Heart left ventricle (tissue), 13 donors: ENCODE measurements around the gene RREB1.

Source experiments
- CTCF ChIP-seq, 12 donors: fragments of 200-600 bp; sonication (generic) in 4 of 12; IDR thresholded peaks; one replicate each; pipeline versions ENCODE4 v1.5.0 to v1.8.0; 2018 to 2022; ENCODE audit warnings: antibody characterized with exemption in 12 of 12, mild to moderate bottlenecking in 5 of 12
- POLR2A ChIP-seq, 2 donors: fragments of 450-650 bp; IDR thresholded peaks; one replicate each; pipeline ENCODE4 v1.6.1; 2017; ENCODE audit warnings: antibody characterized with exemption in 2 of 2, mild to moderate bottlenecking in 2 of 2, moderate library complexity in 2 of 2
- donor health status: ischemic (EF 13 %, LVEDD 7.1; RV severe dilation, severe dysfunction).
- donor health status: DM: no; HTN: yes; CAD: no.
- donor health status: DM: no; HTN: no; CAD: no.
- donor health status: ischemic (EF 25% LVEDD 6.9; RV normal size, moderate dysfunction).
- donor health status: ischemic (EF 25% LVEDD 5.7; RV mildly dilated, moderate dysfunction).
- donor health status: ischemic (EF 35%, LVEDD 5.7; RV mildly dilated, moderate dysfunction).
- donor health status: nonischemic (EF 11% LVEDD 7.7; RV severe dilation, severe dysfunction).
- donor health status: DM: yes; HTN: yes; CAD: no.
- donor health status: PGD.
- donor health status: ischemic (EF 29% LVEDD 5.4; RV normal size, mild dysfunction).
- donor health status: nonischemic (EF 23%, LVEDD 6.1; RV moderate dilation, normal function).

DNA sequence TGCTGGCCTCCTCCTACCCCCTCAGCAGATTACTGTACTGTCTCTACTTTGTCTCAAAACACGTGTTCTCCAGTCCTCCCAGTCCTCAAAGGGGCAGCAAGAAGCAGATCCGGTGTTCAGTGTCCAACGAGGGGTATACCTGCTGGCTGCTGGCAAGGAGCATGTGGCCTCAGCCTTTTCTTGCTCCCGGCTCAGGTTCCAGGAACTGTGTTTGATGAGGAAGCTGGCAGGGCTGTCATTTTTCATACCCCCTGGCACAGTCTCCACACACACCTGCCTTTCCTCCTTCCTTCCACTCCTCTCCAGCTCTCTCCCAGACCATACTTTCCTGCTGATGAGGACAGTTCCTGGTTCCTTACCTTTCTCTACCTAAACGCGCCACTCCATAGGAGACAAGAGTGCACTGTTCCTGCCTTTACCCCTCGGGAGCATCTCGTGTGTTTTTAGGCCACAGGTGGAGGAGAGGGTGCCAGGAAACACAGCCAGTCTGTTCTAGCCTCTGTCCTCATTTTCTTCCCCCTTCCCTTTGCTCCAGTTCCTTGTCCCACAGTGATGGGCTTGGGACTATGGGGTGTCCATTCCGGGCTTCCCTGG, 128.0 kb downstream of the RREB1 start:
- TF ChIP-seq POLR2A (IDR thresholded peaks at IDR 0.05) (no peak), CTCF (IDR thresholded peaks at IDR 0.05) (no peak)
